ENCODE data around the gene CCDC116. TPM values are rescaled to one million over a fixed set of nuclear protein-coding genes. Genes with fewer than 3 reads are reported as not detected.
"Not testable (repeated sequence)": the region's sequence is repeated elsewhere in the genome, so short reads cannot be mapped to it uniquely, and the experiment has no call there.

The CCDC116 gene
- total RNA-seq, 3 donors from 2014 or later, result 0.73 to 1.3 (median 0.86) TPM

DNA sequence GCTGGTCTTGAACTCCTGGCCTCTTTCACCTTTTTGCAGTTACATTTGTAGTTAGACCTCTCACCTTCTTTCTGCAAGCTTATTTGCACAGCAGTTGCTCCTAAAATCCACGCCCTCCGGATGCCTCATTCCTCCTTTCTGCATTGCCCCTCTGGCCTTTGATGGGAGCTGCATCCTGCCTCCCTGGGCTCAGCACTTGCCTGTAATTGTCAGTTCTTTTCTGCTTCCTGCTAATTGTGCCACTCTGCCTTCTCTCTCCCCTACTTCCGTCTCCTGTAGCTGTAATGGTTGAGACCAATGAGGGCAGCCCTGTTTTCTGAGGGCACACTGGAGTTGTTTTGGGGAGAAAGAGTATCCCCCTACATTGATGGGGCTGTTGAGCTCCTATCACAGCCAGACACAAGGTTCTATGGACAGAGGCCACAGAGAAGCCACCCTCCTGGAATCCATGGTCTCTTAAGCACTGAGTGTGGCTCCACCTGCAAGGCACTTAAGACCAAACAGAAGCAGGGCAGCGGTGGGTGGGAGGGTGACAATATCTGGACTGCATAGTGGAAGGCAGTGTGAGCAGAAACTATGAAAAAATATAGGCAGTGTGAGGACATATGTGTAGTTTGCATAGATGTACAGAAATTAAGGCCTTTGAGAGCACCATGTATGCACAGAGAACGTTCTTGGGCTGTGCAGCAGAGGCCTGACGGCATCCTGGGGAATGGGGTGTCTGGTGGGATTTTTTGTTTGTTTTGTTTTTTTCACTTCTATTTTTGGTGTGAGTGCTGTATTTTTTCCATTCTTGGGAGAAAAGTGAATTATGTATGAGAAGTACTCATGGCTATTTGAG lies 33.3 kb upstream of the CCDC116 start:
- H3K27me3 Mint-ChIP-seq (ENCODE audit: low read depth), result no peaks in the 10 kb centered on the region

DNA sequence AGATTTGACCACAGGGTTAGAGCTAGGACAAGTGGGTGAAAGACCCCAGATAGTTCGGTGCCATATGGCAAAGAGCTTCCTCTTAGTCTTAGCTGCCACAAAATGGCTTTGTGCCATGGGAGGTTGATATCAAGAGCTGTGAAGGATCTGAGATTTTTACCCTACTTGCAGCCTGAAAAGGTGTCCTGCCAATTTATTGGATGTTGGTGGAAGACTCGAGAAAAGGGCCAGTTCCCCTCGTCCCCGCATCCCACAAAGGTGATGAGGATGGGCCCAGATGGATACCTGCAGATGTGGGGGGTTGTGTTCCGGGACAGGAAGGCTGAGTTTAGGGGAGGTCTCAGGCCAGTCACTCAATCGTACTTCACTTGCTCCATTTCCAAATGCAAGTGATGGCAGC lies 30.0 kb upstream of the CCDC116 start:
- Mint-ChIP-seq H3K9me3 (no peaks in the 10 kb centered on the region), H3K36me3 (ENCODE audit: insufficient read depth) (peaks cover 15% of the 10 kb centered on the region), H3K4me3 (no peak overlapping the region), H3K4me1 (ENCODE audit: low read depth) (peaks cover 38% of the 10 kb centered on the region), H3K27me3 (ENCODE audit: low read depth) (no peaks in the 10 kb centered on the region)
- no peak for ATAC-seq
- no peak for DNase-seq

More for the DNA sequence above, 33.3 kb upstream of the CCDC116 start:
- H3K4me1 Mint-ChIP-seq (ENCODE audit: low read depth), result peaks cover 34% of the 10 kb centered on the region
- DNase-seq (no peak), ATAC-seq (no peak)
- H3K9me3 Mint-ChIP-seq, result no peaks in the 10 kb centered on the region
- peaks cover 31% of the 10 kb centered on the region for H3K36me3 Mint-ChIP-seq (ENCODE audit: insufficient read depth)
- no peak overlapping the region for H3K4me3 Mint-ChIP-seq

DNA sequence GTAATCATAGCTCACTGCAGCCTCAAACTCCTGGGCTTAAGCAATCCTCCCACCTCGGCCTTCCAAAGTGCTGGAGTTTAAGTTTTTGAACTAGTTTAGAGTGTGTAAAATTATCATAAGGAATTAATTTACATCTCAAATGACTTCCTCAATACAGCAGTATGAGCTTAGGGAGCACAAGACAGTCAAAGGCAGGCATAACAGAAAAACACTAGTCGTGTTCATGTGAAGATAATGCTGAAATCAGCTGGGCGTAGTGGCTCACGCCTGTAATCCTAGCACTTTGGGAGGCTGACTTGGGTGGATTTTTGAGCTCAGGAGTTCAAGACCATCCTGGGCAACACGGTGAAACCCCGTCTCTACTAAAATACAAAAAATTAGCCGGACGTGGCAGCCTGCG lies 28.6 kb upstream of the CCDC116 start:
- Mint-ChIP-seq H3K4me3 (no peak overlapping the region), H3K9me3 (no peaks in the 10 kb centered on the region), H3K4me1 (ENCODE audit: low read depth) (peaks cover 37% of the 10 kb centered on the region), H3K27me3 (ENCODE audit: low read depth) (no peaks in the 10 kb centered on the region), H3K36me3 (ENCODE audit: insufficient read depth) (peaks cover 12% of the 10 kb centered on the region)
- no peak for ATAC-seq
- DNase-seq, result no peak

DNA sequence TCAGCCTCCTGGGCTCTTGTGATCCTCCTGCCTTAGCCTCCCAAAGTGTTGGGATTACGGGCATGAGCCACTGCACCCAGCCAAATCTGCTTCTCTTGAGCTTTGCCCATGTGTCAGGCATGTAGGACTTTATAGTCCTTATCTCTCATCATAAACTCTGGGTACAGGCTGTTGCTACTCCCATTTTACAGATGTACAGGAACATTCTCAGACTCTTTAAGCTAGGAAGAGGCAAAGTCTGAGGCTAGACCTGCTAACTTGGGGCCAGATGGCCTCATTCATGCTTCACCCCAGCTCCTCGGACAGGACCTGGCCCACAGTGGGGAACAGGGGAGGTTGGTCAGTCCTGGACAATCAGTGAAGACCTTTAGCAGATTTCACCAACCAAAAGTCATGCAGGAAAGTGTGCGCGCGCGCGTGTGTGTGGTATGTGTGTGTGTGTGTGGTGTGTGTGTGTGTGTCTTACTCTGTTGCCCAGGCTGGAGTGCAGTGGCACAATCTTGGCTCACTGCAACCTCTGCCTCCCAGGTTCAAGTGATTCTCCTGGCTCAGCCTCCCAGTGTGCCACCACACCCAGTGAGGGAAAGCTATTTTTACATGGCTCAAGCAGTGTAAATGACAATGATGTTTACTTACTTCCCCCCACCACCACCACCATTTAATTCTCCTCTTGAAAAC lies 26.5 kb upstream of the CCDC116 start:
- no peaks in the 10 kb centered on the region for H3K9me3 Mint-ChIP-seq
- DNase-seq, result no peak
- H3K36me3 Mint-ChIP-seq (ENCODE audit: insufficient read depth), result peaks cover 16% of the 10 kb centered on the region
- H3K4me1 Mint-ChIP-seq (ENCODE audit: low read depth), result peaks cover 26% of the 10 kb centered on the region
- no peak overlapping the region for H3K4me3 Mint-ChIP-seq
- ATAC-seq, result no peak
- H3K27me3 Mint-ChIP-seq (ENCODE audit: low read depth), result no peaks in the 10 kb centered on the region

DNA sequence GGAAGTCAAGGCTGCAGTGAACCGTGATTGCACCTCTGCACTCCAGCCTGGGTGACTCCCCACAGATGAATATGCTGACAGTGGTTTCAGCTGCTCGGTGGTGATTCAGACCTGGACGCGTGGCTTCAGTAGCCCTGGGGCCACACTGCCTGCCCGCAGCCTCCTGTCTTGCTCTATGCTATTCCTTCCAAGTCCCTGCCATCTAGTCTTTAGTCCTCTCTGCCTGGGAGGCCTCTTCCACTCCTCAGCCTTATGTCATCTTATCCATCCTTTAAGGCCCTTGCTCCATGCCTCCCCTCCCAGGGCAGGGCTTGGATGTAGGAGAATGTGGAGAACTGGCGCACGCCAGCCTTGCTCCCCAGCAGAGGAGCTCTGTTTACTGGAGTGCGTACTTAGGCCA lies 25.8 kb upstream of the CCDC116 start:
- DNase-seq, result no peak
- H3K9me3 Mint-ChIP-seq, result no peaks in the 10 kb centered on the region
- H3K4me1 Mint-ChIP-seq (ENCODE audit: low read depth), result peaks cover 29% of the 10 kb centered on the region
- peaks cover 22% of the 10 kb centered on the region for H3K36me3 Mint-ChIP-seq (ENCODE audit: insufficient read depth)
- H3K4me3 Mint-ChIP-seq, result no peak overlapping the region
- peak in 1 of 2 donors; percentile 54 for ATAC-seq
- no peaks in the 10 kb centered on the region for H3K27me3 Mint-ChIP-seq (ENCODE audit: low read depth)

DNA sequence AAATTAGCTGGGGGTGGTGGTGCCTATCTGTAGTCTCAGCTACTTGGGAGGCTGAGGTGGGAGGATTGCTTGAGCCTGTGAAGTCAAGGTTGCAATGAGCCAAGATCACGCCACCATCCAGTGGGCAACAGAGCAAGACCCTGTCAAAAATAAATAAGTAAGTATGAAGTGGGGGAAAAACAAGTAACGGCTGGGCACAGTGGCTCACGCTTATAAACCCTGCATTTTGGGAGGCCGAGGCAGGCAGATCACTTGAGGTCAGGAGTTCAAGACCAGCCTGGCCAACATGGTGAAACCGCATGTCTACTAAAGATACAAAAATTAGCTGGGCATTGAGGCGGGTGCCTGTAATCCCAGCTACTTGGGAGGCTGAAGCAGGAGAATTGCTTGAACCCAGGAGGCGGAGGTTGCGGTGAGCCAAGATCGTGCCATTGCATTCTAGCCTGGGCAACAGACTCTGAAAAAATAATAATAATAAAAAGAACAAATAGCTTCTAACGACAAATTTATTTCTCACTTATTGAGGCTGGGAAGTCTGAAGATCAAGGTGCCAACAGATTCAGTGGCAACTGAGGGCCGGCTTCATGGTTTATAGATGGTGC lies 22.9 kb upstream of the CCDC116 start:
- H3K4me3 Mint-ChIP-seq; DNase-seq; ATAC-seq; H3K9me3 Mint-ChIP-seq; H3K27me3 Mint-ChIP-seq (ENCODE audit: low read depth): not testable (repeated sequence)
- H3K4me1 Mint-ChIP-seq (ENCODE audit: low read depth), result peaks cover 26% of the 10 kb centered on the region
- peaks cover 19% of the 10 kb centered on the region for H3K36me3 Mint-ChIP-seq (ENCODE audit: insufficient read depth)

DNA sequence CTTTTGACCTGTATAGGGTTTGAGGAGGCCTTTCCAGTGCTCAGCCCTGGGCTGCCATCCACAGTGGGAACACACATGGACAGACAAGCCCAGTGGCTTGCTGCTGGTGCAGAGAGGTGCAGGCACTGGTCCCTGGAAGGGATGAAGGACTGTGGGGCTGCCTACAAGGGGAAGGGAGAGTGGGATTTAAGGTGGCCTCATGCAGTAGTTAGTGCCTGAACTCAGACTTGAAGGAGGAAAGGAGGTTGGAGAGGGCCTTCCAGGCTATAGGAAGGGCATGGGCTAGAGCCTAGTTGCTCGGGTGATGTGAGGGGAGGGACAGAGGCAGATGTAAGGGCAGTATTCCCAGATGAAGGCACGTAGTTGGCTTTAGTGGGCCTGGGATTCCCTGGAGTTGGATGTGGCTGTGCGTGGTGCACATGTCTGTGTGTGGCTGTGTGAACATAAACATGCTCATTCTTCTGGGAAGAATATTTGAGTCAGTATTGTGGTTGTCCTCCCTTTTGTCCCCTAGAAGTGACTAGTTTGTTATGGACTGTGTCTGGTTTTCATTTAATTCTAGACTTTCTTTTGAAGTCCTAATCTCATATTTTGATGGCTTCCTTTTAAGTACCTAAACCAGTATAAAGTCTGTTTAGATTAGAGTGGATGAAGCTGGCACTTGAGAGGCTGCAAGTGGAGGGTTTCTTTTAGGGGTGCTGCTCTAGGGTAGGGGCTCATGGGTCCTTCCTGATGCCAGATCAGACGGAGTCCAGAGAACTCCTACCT lies 21.2 kb upstream of the CCDC116 start:
- ATAC-seq (no peak), DNase-seq (no peak)
- Mint-ChIP-seq H3K9me3 (no peaks in the 10 kb centered on the region), H3K36me3 (ENCODE audit: insufficient read depth) (peaks cover 21% of the 10 kb centered on the region), H3K27me3 (ENCODE audit: low read depth) (no peaks in the 10 kb centered on the region), H3K4me1 (ENCODE audit: low read depth) (peaks cover 25% of the 10 kb centered on the region), H3K4me3 (no peak overlapping the region)

DNA sequence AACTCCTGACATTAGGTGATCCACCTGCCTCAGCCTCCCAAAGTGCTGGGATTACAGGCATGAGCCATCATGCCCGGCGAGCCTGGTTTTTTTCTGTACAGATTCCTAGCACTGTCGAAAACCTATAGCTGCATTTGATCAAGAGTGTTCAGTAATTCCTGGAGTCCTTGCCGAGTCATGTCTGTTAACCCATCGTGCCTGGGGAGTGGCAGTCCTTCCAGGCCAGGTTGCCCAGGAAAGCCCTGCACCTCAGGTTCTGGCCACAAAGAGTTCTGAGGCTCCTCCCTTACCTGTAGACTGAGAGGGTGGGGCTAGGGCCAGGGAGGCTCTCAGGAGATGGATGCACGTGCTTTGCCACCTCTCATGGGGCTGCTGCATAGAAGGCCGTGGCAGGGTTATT lies 19.7 kb upstream of the CCDC116 start:
- Mint-ChIP-seq H3K9me3 (no peaks in the 10 kb centered on the region), H3K4me3 (no peak overlapping the region), H3K36me3 (ENCODE audit: insufficient read depth) (peaks cover 21% of the 10 kb centered on the region), H3K27me3 (ENCODE audit: low read depth) (no peaks in the 10 kb centered on the region), H3K4me1 (ENCODE audit: low read depth) (peaks cover 16% of the 10 kb centered on the region)
- ATAC-seq (no peak), DNase-seq (no peak)

DNA sequence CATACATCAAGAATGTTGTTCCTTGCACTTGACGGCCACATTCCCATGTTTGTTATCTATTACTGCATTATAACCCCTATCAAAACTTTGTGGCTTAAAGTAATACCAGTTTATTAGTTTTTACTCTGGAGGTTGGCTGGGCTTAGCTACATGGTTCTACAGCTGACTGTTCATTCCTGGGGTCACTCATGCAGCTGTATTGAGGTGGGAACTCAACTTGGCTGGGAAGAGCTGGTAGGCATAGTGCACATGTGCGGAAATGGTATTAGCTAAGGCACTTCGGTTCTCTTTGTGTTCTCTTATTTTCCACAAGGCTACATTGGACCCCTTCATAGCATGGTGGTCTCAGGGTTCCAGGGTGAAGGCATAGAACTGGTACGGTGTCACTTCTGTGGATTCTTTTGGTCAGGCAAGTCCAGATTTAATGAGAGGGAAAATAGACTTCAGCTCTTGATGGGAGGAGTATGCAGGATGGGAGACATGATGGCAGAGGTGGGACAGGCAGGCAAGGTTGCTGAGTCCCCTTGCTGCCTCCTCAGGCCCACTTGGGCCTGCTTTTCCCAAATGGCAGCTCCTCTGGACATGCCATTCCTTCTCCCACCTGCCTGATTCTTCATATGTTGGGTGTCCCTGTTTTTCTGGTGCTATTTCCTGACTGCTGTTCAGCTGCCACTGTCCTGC lies 18.9 kb upstream of the CCDC116 start:
- H3K4me3 Mint-ChIP-seq, result no peak overlapping the region
- ATAC-seq, result no peak
- peaks cover 15% of the 10 kb centered on the region for H3K4me1 Mint-ChIP-seq (ENCODE audit: low read depth)
- no peaks in the 10 kb centered on the region for H3K9me3 Mint-ChIP-seq
- no peaks in the 10 kb centered on the region for H3K27me3 Mint-ChIP-seq (ENCODE audit: low read depth)
- peaks cover 21% of the 10 kb centered on the region for H3K36me3 Mint-ChIP-seq (ENCODE audit: insufficient read depth)
- no peak for DNase-seq

DNA sequence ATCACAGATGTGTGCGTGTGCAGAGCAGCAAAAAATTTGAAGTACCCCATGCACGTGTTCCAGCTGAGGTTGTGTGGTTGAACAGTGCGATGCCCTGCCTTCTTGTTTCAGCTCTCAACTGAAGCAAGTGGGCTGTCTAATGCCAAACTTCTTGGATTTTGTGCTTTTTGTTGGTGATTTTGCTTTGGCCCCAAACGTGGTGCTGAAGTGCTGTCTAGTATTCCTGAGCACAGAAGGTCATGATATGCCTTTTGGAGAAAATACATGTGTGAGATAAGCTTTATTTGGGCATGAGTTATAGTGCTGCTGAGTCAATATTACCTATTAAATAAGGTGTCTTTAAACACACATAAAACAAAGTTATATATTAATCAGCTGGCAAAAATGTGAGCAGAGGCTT lies 16.8 kb upstream of the CCDC116 start:
- Mint-ChIP-seq H3K27me3 (ENCODE audit: low read depth) (no peaks in the 10 kb centered on the region), H3K4me1 (ENCODE audit: low read depth) (peaks cover 19% of the 10 kb centered on the region), H3K4me3 (no peak overlapping the region), H3K36me3 (ENCODE audit: insufficient read depth) (peaks cover 15% of the 10 kb centered on the region), H3K9me3 (no peaks in the 10 kb centered on the region)
- no peak for ATAC-seq
- DNase-seq, result no peak

DNA sequence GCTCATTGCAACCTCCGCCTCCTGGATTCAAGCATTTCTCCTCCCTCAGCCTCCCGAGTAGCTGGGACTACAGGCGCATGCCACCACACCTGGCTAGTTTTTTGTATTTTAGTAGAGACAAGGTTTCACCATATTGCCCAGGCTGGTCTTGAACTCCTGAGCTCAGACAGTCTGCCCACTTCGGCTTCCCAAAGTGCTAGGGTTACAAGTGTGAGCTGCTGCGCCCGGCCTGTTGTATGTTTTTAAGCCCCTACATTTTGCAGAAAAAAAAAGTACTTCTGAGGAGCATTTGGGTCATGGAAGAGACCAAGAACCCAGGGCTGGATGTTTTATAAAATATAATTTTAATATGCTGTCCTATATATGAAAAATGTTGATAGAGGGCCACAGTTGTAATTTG lies 15.2 kb upstream of the CCDC116 start:
- H3K36me3 Mint-ChIP-seq (ENCODE audit: insufficient read depth); H3K4me3 Mint-ChIP-seq; ATAC-seq; H3K27me3 Mint-ChIP-seq (ENCODE audit: low read depth); DNase-seq; H3K9me3 Mint-ChIP-seq: not testable (repeated sequence)
- H3K4me1 Mint-ChIP-seq (ENCODE audit: low read depth), result peaks cover 17% of the 10 kb centered on the region

DNA sequence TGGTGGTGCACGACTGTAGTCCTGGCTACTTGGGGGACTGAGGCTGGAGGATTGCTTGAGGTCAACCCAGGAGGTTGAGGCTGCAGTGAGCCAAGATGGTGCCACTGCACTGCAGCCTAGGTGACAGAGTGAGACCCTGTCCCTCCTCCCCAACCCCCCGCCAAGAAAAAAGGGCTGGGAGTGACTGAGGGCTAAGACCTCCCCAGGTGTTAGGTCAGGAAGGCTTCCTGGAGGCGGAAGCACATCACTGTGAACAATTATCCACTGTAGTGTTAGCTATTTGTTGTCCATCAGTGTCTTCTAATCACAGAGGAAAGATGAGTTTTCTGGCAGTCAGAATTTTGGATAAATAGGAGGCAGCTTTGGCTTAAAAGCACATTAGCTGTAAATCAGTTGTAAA lies 11.5 kb upstream of the CCDC116 start:
- Mint-ChIP-seq H3K27me3 (ENCODE audit: low read depth) (no peaks in the 10 kb centered on the region), H3K4me3 (no peak overlapping the region), H3K9me3 (no peaks in the 10 kb centered on the region), H3K4me1 (ENCODE audit: low read depth) (peaks cover 13% of the 10 kb centered on the region), H3K36me3 (ENCODE audit: insufficient read depth) (peaks cover 14% of the 10 kb centered on the region)
- DNase-seq (no peak), ATAC-seq (no peak)

DNA sequence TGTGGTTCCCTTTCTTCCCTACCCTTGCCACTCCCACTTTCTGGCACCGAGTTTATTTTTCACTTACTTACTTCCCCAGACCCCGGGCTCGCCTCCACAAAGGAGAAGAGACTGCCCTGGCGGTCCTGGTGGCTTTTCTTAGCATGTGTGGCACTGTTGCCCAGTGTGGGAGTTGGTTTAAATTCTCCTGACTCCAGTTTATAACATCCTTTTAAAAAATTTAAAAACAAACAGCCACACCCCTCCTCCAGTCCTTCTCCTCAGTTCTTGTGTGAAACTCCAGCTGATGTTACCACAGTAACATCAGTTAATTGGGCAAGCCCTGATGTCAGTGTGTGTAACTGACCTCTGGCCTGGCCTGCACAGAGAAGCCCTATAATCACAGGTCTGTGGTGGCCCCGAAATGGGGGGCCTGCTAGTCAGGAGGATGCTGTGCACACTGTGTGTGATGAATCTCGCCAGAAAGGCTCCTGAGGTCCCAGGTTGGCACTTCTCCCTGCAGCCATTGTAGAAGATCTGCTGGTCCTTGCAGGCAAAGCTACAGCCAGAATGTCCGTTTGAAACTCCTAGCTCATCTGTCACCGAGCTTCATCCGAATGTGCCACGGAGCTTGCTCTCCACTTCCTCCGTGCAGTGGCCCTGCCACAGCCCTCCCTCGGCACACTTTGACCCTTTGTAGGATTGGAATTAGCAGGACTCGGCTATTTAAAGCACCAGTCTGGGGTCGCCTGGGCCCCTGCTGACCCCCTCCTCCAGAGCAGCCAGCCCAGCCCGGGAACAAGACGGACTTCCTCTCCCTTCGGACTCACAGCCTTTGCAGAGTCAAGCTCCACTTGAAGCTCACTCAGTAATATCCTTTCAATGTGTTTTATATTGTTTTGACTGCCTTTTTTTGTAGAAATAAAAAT lies 10.3 kb upstream of the CCDC116 start:
- DNase-seq, result no peak
- no peak overlapping the region for H3K4me3 Mint-ChIP-seq
- peaks cover 18% of the 10 kb centered on the region for H3K36me3 Mint-ChIP-seq (ENCODE audit: insufficient read depth)
- no peaks in the 10 kb centered on the region for H3K9me3 Mint-ChIP-seq
- peaks cover 24% of the 10 kb centered on the region for H3K4me1 Mint-ChIP-seq (ENCODE audit: low read depth)
- H3K27me3 Mint-ChIP-seq (ENCODE audit: low read depth), result no peaks in the 10 kb centered on the region
- ATAC-seq, result no peak

Data from activated T-cell treated with anti-CD3 and anti-CD28 coated beads, Interleukin-2, amount 50 U/mL, for 4 hours (primary cell).